ENCODE results near the gene ADAMTS12. TPM values are rescaled to one million over a fixed set of nuclear protein-coding genes. Genes with fewer than 3 reads are reported as not detected.

Gene ADAMTS12
- total RNA-seq, 4 donors from 2014 or later, result 0.22 to 1.2 (median 0.77) TPM

GRCh38 chr5:33855396-33855795 is 36.4 kb downstream of the ADAMTS12 start:
- TF ChIP-seq POLR2A (IDR thresholded peaks at IDR 0.05), result no peak
- TF ChIP-seq, protein P1, sequence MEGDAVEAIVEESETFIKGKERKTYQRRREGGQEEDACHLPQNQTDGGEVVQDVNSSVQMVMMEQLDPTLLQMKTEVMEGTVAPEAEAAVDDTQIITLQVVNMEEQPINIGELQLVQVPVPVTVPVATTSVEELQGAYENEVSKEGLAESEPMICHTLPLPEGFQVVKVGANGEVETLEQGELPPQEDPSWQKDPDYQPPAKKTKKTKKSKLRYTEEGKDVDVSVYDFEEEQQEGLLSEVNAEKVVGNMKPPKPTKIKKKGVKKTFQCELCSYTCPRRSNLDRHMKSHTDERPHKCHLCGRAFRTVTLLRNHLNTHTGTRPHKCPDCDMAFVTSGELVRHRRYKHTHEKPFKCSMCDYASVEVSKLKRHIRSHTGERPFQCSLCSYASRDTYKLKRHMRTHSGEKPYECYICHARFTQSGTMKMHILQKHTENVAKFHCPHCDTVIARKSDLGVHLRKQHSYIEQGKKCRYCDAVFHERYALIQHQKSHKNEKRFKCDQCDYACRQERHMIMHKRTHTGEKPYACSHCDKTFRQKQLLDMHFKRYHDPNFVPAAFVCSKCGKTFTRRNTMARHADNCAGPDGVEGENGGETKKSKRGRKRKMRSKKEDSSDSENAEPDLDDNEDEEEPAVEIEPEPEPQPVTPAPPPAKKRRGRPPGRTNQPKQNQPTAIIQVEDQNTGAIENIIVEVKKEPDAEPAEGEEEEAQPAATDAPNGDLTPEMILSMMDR (IDR thresholded peaks at IDR 0.05), result no peak
- 77 to 83% methylated on average over 4 of the region's 4 CpGs for WGBS, 2 donors
- H3K4me3 ChIP-seq (ENCODE audit: low read depth, poor library complexity, severe bottlenecking), result no peak overlapping the region
- DNase-seq (ENCODE audit: low spot score in 2 of 2), result no peak
- intact Hi-C loops (cut with DNase I; ENCODE audit: low total_unique reads), result no loop called here

- DNase-seq (ENCODE audit: low spot score in 2 of 2), result no peak
- TF ChIP-seq, protein P1 (IDR thresholded peaks at IDR 0.05), result no peak
- TF ChIP-seq POLR2A (IDR thresholded peaks at IDR 0.05), result no peak
- intact Hi-C loops (cut with DNase I; ENCODE audit: low total_unique reads), result no loop called here
- H3K4me3 ChIP-seq (ENCODE audit: low read depth, poor library complexity, severe bottlenecking), result no peak overlapping the region
- 41 to 52% methylated on average over 4 of the region's 4 CpGs for WGBS, 2 donors
Observed at GRCh38 chr5:33854733-33855151, 37.0 kb downstream of the ADAMTS12 start.

GRCh38 chr5:33852837-33853236 is 39.0 kb downstream of the ADAMTS12 start:
- TF ChIP-seq, protein P1 (IDR thresholded peaks at IDR 0.05), result no peak
- TF ChIP-seq POLR2A (IDR thresholded peaks at IDR 0.05), result no peak
- intact Hi-C loops (cut with DNase I; ENCODE audit: low total_unique reads), result no loop called here
- WGBS, 2 donors, result 61 to 70% methylated on average over 3 of the region's 3 CpGs
- H3K4me3 ChIP-seq (ENCODE audit: low read depth, poor library complexity, severe bottlenecking), result no peak overlapping the region
- DNase-seq (ENCODE audit: low spot score in 2 of 2), result no peak

DNA sequence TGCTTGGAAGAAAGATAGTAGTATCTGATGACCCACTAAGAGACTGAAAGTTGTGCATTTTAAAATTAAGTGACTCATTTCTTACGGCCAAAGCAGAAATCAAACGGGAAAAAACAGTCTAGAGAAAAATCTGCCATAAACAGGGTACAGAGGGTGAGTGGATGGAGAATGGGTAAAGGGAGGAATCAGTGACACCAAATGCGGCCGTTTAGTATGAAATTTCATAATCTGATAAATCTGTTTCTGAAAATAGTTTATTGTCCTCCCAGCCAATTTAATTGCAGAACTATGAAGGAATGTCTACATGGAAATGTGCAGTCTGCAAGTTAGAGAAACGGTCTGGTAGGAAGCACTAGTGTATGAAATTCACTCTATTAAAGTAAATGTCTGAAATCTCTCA is 39.5 kb downstream of the ADAMTS12 start:
- H3K4me3 ChIP-seq (ENCODE audit: low read depth, poor library complexity, severe bottlenecking), result no peak overlapping the region
- WGBS, 2 donors, result 45 to 49% methylated on average over 5 of the region's 5 CpGs
- DNase-seq (ENCODE audit: low spot score in 2 of 2), result no peak
- intact Hi-C loops (cut with DNase I; ENCODE audit: low total_unique reads), result no loop called here
- TF ChIP-seq, protein P1 (IDR thresholded peaks at IDR 0.05), result no peak
- TF ChIP-seq POLR2A (IDR thresholded peaks at IDR 0.05), result no peak

DNA sequence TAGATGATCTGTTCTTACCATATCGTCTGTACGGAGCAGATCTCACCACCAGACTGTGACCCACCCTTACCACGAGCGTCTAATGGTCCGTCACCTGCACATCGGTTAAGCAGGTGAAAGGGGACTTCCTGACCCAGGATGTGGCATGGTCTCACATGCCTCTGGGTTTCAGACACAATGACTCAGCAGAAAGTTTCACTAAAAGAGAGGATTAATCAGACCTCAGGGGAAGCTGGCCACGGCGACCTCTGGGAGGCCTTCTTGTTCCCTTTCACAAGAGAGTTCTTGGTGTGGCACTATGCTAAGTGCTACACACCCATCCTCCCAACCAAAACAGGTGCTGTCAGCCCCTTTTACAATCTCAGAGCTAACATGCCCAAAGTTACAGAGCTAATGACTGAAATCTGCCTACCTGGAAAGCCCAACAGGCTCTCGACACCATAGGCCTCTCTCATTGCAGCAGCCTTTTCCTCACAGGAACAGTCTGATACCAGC is 41.6 kb downstream of the ADAMTS12 start:
- H3K4me3 ChIP-seq (ENCODE audit: low read depth, poor library complexity, severe bottlenecking), result no peak overlapping the region
- DNase-seq (ENCODE audit: low spot score in 2 of 2), result no peak
- intact Hi-C loops (cut with DNase I; ENCODE audit: low total_unique reads), result no loop called here
- TF ChIP-seq POLR2A (IDR thresholded peaks at IDR 0.05), result no peak
- TF ChIP-seq, protein P1 (IDR thresholded peaks at IDR 0.05), result no peak
- 70 to 75% methylated on average over 9 of the region's 9 CpGs for WGBS, 2 donors

- no peak for DNase-seq (ENCODE audit: low spot score in 2 of 2)
- TF ChIP-seq, protein P1 (IDR thresholded peaks at IDR 0.05), result no peak
- TF ChIP-seq POLR2A (IDR thresholded peaks at IDR 0.05), result no peak
- WGBS, 2 donors, result 87 to 91% methylated on average over 2 of the region's 2 CpGs
- no peak overlapping the region for H3K4me3 ChIP-seq (ENCODE audit: low read depth, poor library complexity, severe bottlenecking)
- intact Hi-C loops (cut with DNase I; ENCODE audit: low total_unique reads), result no loop called here
Observed at GRCh38 chr5:33848554-33848953, 43.2 kb downstream of the ADAMTS12 start.

Measured in lower leg skin (tissue), 4 donors.